Measurements from ENCODE around the gene ATP6V1G2. TPM values are rescaled to one million over a fixed set of nuclear protein-coding genes. Genes with fewer than 3 reads are reported as not detected.
A peak's percentile ranks its signal among the peaks of the same experiment; 100 is the strongest.

ATP6V1G2 gene
- total RNA-seq, 1 donor from 2014 or later = 5.1 TPM

DNA sequence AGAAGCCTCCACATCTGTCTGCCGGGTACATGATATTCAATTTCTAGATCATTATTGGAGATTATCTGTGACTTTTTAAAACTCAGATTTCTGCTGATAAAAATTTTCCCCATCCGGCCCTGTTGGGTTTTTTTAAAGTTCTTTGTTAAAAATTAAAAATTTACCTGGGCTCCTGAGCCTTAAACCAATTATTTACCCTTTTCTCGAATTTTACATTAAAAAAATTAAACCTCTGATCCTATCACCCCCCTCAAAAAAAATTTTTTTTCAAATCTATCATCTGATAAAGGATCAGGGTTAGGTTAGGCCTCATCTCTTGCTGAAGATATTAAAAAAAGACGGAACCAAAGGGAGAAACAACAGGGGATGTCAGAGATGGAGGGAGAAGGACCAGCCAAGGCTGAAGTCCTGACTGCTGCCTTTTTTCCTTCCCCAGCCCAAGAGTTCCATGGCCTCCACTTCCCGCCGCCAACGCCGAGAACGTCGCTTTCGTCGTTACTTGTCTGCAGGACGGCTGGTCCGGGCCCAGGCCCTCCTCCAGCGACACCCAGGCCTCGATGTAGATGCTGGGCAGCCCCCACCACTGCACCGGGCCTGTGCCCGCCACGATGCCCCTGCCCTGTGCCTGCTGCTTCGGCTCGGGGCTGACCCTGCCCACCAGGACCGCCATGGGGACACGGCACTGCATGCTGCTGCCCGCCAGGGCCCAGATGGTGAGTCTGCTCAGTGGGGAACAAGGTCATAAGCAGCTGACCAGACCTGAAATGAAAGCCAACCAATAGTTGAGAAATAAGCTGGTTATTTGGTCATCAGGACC lies 1.5 kb upstream of the ATP6V1G2 start:
- DNase-seq (ENCODE audit: low read depth, low spot score) = no peak
- Mint-ChIP-seq H3K9me3 (no peaks in the 10 kb centered on the region), H3K27ac (ENCODE audit: unreplicated experiment) (peak overlapping the region; percentile 91), H3K4me1 (peaks cover 40% of the 10 kb centered on the region), H3K27me3 (ENCODE audit: low read depth) (no peaks in the 10 kb centered on the region), H3K4me3 (peak overlapping the region; percentile 87), H3K36me3 (ENCODE audit: low read depth) (no peaks in the 10 kb centered on the region)
- TF ChIP-seq, protein P1, sequence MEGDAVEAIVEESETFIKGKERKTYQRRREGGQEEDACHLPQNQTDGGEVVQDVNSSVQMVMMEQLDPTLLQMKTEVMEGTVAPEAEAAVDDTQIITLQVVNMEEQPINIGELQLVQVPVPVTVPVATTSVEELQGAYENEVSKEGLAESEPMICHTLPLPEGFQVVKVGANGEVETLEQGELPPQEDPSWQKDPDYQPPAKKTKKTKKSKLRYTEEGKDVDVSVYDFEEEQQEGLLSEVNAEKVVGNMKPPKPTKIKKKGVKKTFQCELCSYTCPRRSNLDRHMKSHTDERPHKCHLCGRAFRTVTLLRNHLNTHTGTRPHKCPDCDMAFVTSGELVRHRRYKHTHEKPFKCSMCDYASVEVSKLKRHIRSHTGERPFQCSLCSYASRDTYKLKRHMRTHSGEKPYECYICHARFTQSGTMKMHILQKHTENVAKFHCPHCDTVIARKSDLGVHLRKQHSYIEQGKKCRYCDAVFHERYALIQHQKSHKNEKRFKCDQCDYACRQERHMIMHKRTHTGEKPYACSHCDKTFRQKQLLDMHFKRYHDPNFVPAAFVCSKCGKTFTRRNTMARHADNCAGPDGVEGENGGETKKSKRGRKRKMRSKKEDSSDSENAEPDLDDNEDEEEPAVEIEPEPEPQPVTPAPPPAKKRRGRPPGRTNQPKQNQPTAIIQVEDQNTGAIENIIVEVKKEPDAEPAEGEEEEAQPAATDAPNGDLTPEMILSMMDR (conservative IDR thresholded peaks at IDR 0.05) = no peak

DNA sequence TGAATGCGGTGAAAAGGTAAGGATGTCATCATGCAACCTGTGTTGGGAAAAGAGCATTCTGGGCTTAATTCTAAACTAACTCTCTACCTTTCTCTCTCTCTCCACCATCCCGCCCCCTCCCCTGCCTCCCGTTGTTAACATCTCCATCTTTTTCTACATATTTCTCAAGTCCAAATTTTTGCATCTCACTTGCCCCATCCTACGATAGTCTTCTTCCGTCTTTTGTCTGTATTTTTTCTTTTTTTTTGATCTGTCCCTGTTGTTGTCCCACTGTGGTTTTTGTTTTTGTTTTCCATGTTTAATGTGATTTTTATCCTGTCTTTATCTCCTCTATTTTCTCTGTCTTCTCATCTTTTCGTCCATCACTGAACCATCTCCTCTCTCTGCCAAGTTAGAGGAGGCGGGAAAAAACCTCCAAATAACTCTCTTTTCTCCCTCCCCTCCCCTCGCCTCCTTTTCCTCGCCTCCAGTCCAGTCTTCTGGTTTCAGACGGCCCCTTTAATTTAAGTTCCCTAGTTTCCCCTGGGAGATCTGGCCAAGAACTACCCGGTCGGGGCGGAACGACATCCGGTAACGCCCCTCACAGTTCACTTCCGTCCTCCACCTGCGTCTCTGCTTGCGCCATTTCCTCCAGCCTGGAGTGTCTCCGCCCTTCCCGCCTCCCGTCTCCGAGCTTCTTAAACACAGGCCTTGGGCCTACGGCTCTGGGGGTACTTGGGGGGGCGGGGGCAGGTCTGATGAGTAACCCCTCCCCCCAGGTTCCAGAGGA lies 734 bp upstream of the ATP6V1G2 start, which contains the start of gene NFKBIL1:
TSS of gene NFKBIL1 (plus strand) at position 651 of the 769 bp plus-strand sequence. CDS start at position 738, 87 bp downstream.
- DNase-seq (ENCODE audit: low read depth, low spot score) = peak; percentile 79
- Mint-ChIP-seq H3K4me3 (peak within 1 kb of the TSS; percentile 87), H3K27ac (ENCODE audit: unreplicated experiment) (peak within 1 kb of the TSS; percentile 91), H3K9me3 (no peaks in the 10 kb centered on the region), H3K27me3 (ENCODE audit: low read depth) (no peaks in the 10 kb centered on the region), H3K36me3 (ENCODE audit: low read depth) (no peaks in the 10 kb centered on the region), H3K4me1 (peaks cover 46% of the 10 kb centered on the region)
- TF ChIP-seq, protein P1 (conservative IDR thresholded peaks at IDR 0.05) = peak; percentile 7

DNA sequence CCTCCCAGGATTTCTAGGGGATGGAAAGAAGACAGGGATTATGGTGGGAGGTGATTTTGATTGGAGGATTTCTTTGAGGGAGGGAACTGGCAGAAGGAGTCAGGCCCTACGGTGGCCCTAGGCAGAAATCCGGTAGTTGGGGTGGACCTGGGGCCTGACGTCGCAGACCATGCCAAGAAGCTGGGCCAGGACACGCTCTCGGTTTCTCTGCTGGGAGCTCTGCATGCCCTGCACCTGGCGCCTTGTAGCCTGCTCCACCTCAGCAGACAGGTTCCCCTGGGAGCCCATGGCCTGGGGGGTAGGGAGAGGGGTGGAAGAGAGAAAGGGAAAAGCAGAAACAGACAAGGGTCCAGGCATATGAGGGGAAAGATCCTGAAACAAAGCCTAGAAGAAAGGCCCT lies 1.1 kb downstream of the ATP6V1G2 start:
- Mint-ChIP-seq H3K36me3 (ENCODE audit: low read depth) (peaks cover 10% of the 10 kb centered on the region), H3K4me3 (peak overlapping the region; percentile 87), H3K4me1 (peaks cover 60% of the 10 kb centered on the region)

DNA sequence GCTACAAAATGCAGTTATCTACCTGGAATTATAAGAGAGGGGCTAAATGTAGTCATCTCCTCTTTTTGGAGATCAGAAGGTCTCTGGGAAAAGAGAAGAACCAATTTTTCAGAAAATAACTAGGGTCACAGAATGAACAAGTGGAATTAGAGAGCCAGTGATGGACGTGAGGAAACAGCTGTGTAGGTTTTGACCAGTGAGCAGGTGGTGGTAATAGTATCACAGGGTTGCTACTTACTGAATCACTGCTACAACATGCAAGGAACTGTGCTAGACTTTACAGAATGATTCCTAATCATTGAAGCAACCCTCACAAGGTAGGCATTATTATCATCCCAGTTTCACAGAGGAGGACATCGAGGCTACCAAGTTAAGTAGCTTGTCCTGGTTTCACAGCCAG lies 1.7 kb downstream of the ATP6V1G2 start:
- TF ChIP-seq, protein P1 (conservative IDR thresholded peaks at IDR 0.05) = no peak
- no peak overlapping the region for H3K27ac Mint-ChIP-seq (ENCODE audit: unreplicated experiment)
- peaks cover 15% of the 10 kb centered on the region for H3K36me3 Mint-ChIP-seq (ENCODE audit: low read depth)
- no peaks in the 10 kb centered on the region for H3K9me3 Mint-ChIP-seq
- peaks cover 66% of the 10 kb centered on the region for H3K4me1 Mint-ChIP-seq
- peak overlapping the region; percentile 78 for H3K4me3 Mint-ChIP-seq
- no peak for DNase-seq (ENCODE audit: low read depth, low spot score)
- no peaks in the 10 kb centered on the region for H3K27me3 Mint-ChIP-seq (ENCODE audit: low read depth)

More for the DNA sequence above, 1.1 kb downstream of the ATP6V1G2 start:
- no peak for DNase-seq (ENCODE audit: low read depth, low spot score)
- no peaks in the 10 kb centered on the region for H3K27me3 Mint-ChIP-seq (ENCODE audit: low read depth)
- TF ChIP-seq, protein P1 (conservative IDR thresholded peaks at IDR 0.05) = no peak
- no peaks in the 10 kb centered on the region for H3K9me3 Mint-ChIP-seq
- no peak overlapping the region for H3K27ac Mint-ChIP-seq (ENCODE audit: unreplicated experiment)

DNA sequence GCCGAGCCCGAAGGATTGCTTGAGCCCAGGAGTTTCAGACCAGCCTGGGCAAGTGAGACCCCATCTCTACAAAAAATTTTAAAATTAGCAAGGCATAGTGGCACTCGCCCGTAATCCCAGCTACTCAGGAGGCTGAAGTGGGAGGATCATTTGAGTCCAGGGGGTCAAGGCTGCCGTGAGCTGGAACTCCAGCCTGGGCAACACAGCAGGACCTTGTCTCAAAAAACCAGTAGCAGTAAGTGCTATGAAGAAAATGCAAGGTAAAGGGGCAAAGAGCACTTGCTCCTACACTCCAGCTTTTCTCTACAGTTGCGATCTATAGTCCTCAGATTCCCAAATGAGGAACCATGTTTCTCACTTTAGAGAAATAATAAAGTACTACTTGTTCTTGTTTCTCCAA lies 2.8 kb downstream of the ATP6V1G2 start:
- DNase-seq (ENCODE audit: low read depth, low spot score) = no peak
- H3K4me1 Mint-ChIP-seq = peaks cover 71% of the 10 kb centered on the region
- no peaks in the 10 kb centered on the region for H3K27me3 Mint-ChIP-seq (ENCODE audit: low read depth)
- no peak overlapping the region for H3K27ac Mint-ChIP-seq (ENCODE audit: unreplicated experiment)
- H3K4me3 Mint-ChIP-seq = peak overlapping the region; percentile 100
- TF ChIP-seq, protein P1 (conservative IDR thresholded peaks at IDR 0.05) = no peak
- H3K36me3 Mint-ChIP-seq (ENCODE audit: low read depth) = peaks cover 24% of the 10 kb centered on the region
- no peaks in the 10 kb centered on the region for H3K9me3 Mint-ChIP-seq
